GM18498 (cell line): Measurements from ENCODE around the gene A2M.

ENCODE experiments used
- ATAC-seq: cut with Tn5 transposase; IDR thresholded peaks from one replicate; pipeline ENCODE4 v1.9.1; 2021; ENCODE audit warnings: mild to moderate bottlenecking, moderate library complexity; ENCODE audit not compliant: unreplicated experiment

Gene A2M

DNA sequence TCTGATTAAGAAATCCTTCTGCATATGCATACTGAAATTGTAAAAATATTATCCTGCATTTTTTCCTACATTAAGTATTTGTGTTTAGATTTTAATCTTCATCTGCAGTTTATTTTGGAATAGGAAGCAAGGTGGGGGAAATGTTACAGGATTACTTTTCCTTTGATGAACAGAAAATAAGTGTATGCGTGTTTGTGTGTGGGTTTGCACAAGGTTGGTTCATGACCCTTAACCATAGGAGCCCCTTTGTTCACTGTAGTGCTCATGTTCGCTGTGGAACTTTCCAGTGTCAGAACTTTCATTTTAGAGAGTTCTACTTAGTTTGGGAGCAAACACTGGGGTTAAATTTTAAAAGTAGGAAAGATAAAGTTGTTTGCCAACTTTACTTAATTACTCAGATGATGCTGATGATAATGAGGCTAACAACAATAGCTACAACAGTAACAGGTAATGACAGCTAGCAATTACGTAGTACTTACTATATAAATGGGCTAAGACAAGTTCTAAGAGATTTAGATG, 6.4 kb upstream of the A2M start:
- ATAC-seq: no peak

DNA sequence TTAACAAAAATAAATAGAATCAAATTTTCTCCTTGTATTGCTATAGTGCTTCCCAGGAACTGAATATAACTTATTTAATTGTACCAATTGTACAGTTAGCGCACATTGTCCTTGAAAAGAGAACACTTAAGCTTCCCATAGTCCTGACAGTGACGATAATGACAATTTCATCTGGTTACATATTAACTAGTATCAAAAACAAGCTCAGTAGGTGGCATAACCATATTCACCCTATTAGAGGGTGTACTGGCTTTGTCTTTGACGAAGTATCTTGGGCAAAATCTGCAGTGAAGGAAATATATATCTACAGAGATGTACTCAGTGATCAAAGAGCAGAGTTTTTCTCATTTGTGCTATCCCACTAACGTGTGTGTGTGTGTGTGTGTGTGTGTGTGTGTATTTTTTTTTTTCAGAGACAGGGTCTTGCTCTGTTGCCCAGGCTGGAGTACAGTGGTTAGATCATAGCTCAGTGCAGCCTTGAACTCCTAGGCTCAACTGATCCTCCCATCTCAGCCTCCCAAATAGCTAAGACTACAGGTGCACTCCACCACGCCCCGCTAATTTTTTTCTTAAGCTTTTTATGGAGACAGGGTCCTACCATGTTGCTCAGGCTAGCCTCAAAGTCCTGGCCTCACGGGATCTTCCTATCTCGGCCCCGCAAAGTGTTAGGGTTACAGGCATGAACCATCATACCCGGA, 4.9 kb upstream of the A2M start:
- no peak for ATAC-seq

DNA sequence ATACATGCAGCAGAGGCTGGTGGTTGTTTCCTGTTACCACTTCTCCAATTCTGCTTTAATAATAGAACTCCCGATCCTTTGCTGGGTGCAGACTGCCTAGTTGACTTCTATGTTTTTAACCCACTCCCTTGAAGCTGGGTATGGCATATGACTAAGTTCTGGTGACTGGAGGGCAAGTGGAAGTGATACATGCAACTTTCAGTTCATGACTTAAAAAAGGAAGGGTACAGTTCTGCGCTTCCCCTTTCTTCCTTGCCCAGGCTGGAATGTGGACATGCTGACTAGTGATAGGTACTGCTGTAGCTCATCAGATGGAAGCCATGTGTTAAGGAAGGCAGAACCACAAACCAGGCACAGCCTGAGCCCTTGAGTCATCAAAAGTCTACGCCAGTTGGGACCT, 2.4 kb upstream of the A2M start:
- peak; percentile 67 for ATAC-seq

DNA sequence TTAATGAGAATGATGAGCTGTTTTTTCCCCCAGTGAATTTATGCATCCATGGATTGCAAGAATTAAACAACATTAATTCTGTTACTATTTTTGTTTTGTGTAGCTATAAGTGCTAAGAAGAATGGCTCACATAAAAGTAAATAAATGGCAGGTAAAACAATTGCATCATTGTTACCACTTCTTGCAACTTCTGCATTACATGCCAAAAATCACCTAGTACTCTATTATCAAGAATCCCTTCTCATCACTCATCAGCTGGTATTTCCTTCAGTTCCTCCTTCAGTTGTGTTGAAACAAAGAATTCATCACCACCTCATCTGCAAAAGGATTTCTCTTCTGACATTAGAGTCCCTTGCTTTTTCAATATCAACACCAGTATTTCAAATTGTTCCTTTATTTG, 773 bp downstream of the A2M start:
- no peak for ATAC-seq

DNA sequence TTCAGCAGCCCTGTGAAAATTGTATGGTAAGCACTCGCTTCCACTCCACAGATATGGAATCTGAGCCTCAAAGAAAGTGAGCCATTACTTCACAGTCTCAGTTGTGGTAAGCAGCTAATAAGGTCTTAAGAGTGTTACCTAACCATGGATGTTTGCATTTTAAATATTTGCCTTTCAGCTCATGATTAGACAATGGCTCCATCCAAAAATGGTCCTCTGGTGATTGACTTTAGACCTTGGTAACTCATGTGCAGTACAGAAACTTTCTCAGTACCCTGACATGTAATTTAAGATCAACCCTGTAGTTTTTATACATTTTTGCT, 1.8 kb downstream of the A2M start:
- ATAC-seq: no peak

DNA sequence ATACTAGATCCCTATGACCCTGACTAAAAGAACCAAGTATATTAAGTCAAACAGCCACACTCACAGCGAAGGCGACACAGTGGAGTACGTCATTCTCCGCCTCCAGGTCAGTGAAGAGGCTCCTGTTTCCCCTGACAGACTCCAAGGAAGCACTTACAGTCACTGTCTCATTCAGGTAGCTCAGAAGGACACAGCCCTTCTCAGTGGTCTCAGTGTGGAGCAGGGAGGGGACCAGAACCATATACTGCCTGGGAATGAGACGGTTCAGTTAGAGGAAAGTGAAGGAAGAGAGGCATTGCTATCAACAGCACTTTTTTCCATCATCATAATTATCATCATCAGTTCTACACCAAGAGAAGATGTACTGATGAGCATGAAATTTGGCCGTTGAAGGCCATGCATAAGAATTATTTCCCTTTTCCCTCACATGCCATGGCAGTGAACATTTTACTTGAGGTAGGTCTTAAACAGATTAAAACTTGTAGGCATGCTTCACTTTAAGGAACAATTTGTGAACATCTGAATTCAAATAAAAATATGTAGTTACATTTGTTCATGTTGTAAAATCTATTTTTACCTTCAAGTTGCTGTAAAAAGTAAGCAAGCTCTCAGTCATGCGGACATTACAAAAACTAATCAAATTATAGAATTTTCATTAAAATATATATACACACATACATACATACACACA, 2.3 kb downstream of the A2M start:
- ATAC-seq: no peak

DNA sequence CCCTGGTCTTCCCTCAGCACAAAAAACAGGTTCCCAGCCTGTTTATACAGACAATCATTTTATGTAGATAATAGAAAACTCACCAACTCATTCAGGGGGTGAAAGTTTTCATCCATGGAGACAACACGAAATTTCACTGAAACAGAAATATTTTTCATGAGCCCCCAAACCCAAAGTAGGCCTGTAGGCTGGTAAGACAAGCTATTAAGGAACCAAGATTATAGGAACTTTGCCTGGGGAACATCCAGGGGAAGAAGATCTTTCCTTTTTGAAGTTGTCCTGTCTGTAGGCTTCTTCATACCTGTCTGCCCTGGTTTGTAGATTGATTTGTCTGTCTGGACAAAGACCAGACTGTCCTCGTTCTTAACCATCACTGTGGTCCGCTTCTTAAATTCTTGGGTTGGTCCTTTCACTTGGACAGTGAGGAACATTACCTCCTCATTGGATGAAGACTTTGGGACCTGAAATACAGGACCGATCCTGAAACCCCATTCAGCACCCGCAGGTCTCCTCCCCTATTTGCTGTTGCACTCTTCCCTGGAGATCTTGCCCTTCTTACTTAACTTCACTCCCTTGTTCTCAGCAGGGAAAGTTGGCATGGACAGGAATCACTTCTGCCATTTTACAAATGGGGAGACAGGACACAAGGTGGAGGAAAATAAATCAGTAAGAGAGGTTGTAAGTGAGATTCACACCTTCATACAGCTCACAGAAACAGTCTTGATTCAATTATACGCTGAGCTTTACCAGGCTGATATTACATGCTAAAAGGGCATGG, 3.5 kb downstream of the A2M start:
- no peak for ATAC-seq

DNA sequence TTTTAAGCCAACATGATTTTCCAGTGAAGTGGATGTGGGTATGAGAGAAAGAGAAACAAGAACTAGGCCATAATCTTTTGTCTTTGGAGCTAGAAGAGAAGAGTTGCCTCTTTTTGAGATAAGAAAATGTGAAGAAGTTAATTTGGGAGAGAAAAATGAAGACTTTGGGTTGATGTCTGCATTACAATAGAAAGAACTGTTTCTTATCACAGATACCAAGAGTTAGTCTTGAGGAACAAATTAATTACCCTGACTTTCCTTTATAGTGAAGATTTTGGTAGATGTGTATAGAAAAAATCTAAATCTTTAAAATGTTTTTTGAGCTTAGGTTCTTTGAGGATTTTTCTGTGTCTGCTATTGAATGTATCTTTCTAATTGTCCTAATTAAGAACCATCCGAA, 4.2 kb downstream of the A2M start:
- ATAC-seq: no peak

DNA sequence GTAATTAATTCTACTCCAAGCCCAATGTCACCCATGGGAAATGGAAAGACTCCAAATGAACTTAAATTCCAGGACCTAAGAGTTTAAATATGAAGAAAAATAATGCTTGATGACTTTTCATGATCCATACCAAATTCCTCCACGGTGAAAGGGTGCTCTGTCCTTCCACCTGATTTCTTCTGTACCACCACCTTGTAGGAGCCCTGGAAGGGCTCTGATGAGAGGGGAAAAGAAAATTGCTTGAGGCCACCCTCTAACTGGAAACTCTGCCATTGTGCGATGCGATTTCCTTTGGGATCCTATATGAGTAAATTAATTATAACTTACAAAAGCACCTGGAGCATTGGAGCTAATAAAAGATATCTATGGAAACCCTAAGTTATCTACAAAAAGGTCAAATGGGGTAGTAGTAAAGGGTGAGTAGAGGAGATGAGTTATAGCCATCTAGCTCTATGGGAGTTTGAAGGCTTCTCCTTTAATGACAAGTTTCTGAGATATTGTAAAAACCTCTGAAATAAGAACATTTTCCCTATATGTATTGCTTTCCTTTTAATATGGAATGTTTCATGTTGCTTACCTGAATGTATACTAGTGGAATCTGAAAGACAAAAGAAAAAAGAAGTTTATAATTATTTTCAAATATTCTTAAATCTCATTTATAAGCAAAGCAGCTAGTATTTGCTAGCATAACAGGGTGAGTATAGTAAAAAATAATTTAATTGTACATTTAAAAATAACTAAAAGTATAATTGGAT, 5.8 kb downstream of the A2M start:
- no peak for ATAC-seq

DNA sequence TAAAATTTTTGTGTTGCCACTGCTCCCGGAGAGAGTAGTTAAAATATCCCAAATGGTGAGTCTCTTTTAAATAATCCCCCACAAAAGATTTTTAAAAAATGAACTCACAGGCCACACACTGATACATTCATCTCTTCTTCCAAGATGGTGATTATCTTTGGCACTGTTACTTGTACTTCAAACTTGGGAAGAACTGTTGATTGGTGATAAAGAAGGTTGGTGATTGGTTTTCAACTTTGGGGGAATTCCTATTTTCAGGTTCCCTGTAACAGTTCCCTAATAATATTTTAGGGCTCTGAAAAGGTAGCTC, 6.6 kb downstream of the A2M start:
- no peak for ATAC-seq

DNA sequence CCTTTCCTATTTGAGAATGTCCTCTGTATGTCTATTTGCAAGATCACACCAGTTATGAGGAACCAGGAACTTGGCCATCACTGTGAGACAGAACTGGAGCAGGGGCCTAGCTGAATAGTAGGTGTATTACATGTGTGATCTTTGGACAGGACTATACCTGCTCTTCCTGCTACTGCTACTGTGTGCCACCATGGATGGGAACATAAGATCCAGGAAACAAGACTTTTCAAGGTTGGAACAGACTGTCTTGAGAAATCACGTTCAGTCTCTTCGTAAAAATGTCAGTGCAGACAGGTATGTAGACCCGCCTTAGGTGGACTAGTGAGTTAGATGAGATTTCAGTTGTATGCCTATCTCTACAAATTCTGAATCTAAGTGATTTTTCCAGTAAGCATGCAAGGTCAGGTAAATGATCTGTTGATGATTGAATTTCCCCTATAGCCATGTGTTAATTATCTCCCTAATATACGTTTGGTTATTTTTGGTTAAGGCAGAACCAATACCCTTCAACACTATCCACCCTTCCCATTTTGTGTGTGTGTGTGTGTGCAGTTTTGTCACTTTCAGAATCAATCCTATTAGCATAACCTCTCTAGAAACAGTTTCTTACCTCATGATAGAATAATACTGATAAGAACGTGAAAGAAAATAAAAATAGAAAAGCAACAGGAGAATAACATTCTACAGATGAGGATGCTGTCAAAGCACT, 7.1 kb downstream of the A2M start:
- no peak for ATAC-seq

DNA sequence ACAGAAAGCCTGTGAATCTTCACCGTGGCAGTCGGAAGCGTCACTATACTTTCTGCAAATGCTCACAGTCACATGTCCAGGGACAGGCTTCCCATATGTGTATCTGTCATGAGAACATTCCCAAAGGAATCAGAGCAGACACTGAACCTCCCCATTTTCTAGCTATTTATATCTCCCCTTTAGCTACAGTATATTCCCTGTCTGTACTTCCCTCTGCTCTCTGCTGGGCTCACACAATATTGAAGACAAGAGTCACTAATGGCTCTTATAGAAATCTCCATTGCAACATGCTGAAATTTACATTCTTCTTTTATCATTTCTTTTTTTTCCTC, 8.2 kb downstream of the A2M start:
- no peak for ATAC-seq

DNA sequence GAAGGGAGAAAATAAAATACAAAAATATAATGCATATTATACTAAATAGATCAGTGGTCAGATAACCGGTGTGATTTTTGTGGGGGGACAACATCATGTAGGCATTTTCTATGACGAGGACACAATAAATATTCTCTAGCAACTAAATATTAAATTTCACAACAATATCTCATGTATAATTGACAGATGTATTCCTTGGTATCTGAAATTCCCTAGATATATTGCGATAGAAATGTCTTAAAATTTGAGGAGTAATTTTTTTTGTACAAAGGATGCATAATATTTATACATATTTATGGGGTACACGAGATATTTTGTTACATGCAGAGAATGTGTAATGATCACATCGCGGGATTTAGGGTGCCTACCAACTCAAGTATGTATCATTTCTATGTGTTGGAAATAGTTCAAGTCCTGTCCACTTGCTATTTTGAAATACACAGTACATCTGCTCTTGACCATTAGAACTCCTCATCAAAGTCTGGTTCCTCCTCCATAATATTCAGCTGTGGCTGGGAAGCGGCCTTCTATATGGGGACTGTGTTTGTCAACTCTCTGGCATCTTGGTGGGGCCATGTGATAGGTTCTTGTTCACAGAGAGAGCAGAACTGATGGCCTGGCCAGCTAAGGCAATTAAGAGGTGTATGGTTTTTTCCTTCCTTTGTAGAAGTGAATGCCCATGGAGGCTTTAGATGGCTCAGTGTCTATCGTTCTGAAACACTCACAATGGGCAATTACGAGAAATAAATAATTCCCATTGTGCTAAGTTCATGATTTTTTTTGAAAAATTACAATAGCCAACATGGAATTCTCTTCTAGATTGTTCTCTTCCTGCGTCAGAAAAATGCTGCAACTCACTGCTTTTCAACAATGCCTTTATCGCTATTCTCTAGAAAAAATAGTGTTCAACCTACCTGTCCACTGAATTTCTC, 8.8 kb downstream of the A2M start:
- no peak for ATAC-seq

DNA sequence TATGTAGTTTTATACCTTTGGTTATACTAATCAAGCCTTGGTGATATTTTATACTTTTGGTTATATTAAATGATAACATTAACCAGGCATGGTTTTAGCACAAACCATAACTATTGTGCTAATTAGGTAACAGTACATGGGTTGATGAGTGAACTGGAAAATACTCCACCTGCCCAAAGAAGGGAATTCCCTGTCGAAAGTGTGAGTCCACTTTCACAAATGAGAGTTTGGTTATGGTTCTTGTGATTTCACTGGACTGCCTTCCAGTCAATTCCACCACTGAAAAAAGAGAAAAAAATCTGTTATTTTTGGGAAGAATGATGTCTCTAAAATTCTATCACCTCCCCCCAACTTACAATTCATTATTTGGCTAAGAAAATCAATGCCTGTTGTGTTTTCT, 9.7 kb downstream of the A2M start:
- ATAC-seq: no peak

DNA sequence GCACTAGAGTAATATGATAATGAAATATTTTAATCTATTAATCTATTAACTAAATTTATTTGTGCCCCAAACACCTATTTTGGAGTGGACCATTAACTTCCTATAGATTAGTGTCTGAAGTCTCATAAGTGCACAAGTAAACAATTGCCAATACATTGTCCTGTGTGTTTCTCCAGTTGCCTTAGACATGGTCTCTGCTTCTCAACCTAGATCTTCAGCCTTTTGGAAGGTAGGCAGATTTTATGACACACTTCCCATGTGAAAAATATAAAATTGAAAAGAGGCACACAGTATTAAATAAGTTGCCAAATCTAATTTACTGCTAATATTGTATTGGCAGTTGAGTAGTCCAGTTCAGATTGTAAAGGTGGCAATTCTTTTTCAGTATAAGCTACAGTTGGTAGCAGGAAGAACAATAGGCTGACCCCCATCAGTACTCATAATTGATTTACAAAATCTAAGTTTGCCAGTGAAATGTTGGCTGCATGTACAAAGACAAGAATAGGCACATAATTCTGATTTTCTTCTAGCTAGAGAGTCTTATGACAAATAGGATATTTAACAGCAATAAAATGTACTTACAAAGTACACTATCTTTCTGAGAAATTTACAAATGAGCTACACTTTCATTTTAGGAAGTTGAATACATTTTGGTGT, 10.8 kb downstream of the A2M start:
- ATAC-seq: no peak

DNA sequence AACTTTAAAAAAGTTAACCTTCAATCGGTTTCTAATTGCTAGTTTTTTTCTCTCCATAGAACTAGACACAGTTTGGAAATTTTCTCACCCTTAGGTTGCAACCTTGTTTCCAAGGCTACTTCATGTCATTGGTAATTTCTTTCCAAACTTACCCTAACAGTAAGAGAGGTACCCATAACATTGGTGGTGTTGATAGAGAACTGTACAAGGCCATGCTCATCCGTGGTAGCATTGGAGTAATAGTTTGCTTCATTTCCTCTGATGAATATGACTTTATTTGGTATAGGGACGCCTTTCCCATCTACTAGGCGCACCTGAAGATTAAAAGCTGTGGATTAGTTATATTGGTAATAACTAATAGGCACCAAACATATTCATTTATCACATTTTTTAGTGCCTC, 11.6 kb downstream of the A2M start:
- ATAC-seq: no peak

DNA sequence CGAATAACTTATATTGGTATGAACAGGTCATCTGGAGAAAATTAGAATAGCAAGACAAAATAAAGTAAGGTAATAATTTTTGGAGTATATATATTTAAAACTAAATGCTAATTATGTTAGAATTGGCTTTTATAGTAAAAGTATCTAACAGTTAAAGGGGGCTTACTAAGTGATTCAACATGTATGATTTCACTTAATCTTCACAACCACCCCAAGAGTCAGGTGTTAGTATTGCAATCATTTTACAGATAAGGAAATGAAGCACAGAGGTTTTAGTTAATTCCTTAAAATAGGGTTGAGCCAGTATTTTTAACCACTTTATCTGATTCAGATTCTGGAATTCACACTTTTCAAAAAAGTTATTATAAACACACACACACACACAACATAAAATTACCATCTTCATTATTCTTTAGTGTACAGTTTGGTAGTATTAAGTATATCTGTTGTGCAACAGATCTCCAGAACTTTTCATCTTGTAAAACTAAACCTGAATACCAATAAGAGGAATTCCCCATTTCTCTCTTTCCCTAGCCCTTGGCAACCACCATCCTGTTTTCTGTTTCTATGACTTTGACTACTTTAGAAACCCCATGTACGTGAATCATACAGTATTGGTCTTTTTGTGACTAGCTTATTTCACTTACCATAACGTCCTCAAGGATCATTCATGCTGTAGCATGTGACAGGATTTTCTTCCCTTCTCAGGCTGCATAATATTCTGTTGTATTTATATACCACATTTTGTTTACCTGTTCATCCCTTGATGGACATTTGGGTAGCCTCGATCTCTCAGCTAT, 12.5 kb downstream of the A2M start:
- no peak for ATAC-seq

DNA sequence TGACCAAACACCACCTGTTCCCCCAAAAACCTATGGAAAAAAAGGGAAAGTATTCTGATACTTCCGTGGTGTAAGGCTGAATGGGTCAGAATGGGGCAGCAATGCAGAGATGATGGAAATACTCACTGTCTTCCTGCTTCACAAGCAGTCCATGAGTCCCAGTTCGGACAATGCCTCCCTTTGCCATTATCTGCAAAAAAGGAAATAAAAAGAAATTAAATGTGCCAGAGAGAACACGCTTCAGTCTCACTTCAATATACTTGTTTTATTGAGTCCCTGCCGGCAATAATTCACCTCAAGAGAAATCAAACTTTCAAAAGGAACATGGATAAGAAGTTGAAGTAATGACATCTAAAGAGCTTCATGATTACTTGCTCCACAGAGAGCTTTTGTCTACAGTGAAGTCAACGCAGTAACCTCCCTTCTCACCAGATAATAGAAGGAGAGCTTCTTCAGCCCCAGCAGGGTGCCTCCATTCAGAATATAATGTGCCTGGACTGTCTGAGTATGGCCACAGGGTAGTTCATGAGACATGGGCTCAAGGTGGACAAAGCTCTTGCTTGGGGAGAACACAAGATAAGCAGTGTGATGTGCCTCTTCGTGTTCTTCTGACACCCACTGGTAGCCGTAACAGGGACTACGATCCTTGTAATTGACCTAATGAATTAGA, 14.6 kb downstream of the A2M start:
- ATAC-seq: no peak
